AG08396 (cell line): ENCODE measurements around the gene CHPF.
A peak's percentile ranks its signal among the peaks of the same experiment; 100 is the strongest.

Experiments used
- DNase-seq: peaks from one replicate; pipeline ENCODE4 v3.0.0; 2012; ENCODE audit warnings: low spot score, mixed read lengths

Gene CHPF

DNA sequence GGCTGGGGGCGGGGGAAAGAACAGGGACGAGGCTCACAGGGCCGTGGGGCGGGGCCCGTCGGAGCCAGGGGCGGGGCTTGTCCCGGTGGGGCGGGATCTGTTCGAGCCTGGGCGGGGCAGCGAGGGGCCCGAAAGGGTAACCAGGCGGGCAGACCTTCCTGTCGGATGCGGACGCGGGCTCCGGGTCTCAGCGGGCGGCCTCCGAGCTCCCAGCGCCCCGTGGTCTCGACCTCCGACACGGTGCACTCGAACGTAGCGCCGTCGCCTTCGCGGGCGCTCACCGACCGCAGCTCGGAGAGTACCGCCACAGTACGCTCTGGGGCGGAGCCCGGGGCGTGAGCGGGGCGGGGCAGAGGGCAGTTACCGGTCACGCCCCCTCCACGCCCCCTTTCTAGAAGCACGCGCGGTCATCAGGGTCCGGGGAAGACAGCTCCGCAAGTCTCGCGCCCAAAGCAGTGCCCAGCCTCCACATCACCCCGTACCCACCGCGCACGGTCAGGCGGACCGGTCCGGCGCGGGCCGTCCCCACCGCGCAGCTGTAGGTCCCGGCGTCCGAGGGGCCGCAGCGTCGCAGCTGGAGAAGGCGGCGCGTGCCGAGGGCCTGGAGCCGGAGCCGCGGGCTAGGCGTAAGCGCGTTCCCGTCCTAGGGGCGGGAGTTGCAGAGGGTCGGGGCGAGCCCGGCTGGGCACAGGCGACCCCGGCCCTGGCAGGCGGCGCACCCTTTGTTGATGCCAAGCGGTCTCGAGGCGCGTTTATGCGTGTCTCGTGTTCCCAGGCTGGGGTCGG is 9.0 kb upstream of the CHPF start:
- peak; percentile 97 for DNase-seq

GRCh38 chr2:219551441-219552381 is 8.1 kb upstream of the CHPF start:
- DNase-seq: peak; percentile 61

DNA sequence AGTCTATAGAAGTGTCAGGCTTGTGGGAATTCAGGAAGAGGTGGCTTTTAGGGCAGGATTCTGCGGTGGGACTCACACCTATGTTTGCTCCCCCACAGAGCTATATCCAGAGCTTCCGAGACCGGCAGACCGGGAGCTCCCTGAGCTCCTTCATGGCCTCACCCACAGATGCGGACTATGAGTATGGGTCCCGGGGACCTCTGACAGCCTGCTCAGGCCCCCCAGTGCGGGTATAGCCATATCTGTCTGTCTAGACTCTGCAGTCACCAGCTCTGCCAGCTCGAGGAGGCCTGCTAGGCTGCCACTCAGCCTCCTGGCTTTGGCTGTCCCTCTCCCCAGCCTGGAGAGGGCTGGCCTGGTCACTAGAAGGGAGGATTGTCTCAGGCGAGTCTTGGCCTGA is 6.0 kb upstream of the CHPF start:
- DNase-seq: no peak

GRCh38 chr2:219548990-219549389 is 5.4 kb upstream of the CHPF start:
- no peak for DNase-seq

DNA sequence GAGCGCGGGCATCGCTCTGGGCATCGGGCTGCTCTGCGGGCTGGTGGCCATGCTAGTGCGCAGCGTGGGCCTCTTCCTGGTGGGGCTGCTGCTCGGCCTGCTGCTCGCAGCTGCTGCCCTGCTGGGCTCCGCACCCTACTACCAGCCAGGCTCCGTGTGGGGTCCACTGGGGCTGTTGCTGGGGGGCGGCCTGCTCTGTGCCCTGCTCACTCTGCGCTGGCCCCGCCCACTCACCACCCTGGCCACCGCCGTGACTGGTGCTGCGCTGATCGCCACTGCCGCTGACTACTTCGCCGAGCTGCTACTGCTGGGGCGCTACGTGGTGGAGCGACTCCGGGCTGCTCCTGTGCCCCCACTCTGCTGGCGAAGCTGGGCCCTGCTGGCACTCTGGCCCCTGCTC is 4.0 kb upstream of the CHPF start:
- no peak for DNase-seq

GRCh38 chr2:219545943-219546352 is 2.3 kb upstream of the CHPF start:
- DNase-seq: no peak

- no peak for DNase-seq
Observed at GRCh38 chr2:219545295-219545942, 1.8 kb upstream of the CHPF start.

GRCh38 chr2:219544567-219544966 is 958 bp upstream of the CHPF start:
- no peak for DNase-seq

GRCh38 chr2:219542931-219543595 is 546 bp downstream of the CHPF start:
- peak; percentile 73 for DNase-seq

DNA sequence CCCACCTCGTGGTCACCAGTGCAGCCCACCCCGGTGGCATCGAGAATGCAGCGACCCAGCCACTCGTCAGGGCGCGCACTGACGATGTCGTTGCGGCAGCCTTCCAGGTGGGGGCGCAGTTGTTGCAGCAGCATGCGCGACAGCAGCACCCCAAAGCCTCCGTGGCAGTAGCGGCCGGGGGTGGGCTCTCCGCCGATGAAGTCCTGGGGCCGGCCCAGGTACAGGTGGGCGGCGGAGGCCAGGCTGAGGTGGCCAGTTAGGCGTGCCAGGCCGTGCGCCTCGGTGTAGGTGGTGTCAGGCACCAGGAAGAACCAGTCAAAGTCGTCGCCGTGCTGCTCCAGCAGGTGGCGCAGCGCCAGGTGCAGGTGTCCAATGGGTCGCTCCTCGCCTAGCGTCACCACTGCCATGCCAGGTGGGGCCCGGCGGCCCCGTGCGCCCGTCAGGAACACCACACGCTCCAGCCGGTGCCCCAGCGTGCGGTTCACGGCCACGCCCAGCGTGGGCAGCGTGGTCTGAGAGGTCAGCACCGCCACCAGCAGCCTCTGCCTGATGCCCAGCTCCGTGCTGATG is 1.9 kb downstream of the CHPF start:
- peak; percentile 61 for DNase-seq

GRCh38 chr2:219540784-219541504 is 2.7 kb downstream of the CHPF start:
- DNase-seq: no peak

DNA sequence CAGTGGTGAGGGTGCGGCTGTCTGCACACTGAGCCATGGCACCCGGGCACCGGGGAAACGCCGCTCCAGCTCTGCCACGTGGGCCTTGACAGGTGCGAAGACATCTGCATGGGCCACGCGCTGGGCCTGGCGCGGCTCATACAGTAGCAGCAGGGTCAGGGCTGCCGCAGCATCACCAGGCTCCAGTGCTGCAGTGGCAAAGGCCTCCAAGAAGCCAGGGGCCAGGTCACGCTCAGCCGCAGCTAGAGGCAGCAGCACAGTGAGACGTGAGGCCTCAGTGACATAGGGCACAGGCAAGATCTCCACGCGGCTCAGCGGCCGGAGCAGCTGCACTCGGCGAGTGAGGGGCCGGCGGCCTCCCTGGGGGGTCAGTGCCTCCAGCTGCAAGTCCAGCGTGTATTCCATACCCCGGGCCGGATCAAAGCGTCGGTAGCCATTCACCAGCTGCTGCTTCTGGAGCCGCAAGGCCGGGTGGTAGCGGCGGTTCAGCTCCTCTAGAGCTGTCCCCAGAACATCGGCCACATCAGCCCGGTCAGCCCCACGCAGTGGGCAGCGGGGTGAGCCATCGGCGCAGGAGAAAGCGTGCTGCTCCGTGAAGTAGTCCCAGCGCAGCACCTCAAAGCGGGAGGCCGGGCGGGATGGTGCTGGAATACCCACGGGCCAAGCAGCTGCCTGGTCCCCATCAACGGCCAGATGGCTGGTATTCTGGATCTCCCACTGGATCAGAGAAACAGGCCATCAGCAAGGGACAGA is 3.5 kb downstream of the CHPF start:
- no peak for DNase-seq

DNA sequence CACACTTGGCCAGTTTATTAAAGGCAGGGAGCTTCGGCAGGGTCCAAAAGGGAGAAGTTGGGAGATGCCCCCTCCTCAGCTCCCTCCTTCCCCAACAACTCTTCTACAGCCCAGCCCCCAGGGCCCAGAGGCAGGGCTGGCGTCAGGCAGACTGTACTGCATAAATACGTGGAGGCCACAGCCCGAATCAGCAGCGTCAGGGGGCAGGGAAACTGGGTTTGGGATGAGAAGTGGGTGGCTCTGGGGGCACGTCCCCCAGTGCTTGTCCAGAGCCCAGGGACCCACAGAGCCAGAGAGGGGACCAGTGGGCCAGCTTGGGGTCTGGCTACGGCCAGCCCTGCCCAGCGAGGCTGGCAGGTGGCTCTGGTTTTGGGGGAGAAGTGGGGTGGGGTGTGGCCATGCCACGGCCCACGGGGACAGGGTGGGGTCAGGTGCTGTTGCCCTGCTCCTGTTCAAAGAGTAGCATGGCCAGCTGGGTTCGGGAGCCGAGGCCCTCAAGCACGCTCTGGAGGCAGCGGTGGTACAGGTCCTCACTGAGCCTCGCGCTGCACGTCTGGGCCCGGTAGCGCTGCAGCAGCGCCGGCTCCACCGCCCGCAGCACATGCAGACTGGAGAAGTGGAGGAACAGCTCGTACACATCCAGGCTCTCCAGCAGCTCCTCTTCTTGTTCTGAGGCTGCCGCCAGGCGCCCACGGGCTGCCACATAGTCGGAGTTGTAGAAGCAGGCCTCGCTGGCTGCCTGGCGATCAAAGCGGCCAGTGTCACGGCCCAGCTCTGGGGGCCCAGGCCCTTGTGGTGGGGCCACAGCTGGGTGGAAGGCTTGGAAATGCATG is 4.4 kb downstream of the CHPF start:
- DNase-seq: no peak

DNA sequence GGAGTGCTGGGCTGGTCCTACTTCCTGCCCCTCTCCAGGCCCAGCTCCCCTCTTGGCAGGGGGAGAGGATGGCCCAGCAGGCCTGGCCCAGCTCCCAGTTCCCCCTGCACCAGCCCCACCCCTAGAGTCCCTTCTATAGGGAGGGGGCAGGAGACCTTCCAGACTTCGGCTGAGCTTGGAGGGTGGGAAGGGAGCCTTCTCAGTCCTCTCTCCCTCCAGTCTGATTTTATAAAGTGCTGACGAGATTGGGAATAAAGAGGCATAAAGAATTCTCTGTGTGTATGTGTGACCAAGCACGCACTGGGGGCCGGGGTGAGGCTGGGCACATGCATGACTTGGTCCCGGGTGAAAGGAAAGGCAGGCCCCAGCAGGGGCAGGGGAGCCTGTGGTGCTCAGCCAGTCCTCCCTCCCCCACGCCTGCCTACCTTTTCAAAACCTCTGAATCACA is 5.1 kb downstream of the CHPF start:
- DNase-seq: no peak

GRCh38 chr2:219537657-219538488 is 5.7 kb downstream of the CHPF start:
- no peak for DNase-seq

DNA sequence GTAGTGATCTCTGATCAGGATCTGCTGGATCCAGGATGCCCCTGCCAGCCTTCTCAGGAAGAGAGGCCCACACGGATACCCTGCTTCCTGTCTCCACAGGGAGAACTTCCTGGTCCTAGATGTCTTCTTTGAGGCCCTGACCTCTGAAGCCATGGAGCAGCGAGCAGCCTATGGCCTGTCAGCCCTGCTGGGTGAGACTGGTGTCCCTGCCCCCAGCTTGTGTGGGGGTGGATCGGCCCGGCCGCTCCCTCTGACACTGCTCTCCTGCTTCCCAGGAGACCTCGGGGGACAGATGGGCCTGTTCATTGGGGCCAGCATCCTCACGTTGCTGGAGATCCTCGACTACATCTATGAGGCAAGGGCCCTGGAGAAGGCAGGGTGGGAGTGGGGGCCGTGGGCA is 6.6 kb downstream of the CHPF start:
- DNase-seq: no peak

- no peak for DNase-seq
Observed at GRCh38 chr2:219536425-219536824, 7.2 kb downstream of the CHPF start.

DNA sequence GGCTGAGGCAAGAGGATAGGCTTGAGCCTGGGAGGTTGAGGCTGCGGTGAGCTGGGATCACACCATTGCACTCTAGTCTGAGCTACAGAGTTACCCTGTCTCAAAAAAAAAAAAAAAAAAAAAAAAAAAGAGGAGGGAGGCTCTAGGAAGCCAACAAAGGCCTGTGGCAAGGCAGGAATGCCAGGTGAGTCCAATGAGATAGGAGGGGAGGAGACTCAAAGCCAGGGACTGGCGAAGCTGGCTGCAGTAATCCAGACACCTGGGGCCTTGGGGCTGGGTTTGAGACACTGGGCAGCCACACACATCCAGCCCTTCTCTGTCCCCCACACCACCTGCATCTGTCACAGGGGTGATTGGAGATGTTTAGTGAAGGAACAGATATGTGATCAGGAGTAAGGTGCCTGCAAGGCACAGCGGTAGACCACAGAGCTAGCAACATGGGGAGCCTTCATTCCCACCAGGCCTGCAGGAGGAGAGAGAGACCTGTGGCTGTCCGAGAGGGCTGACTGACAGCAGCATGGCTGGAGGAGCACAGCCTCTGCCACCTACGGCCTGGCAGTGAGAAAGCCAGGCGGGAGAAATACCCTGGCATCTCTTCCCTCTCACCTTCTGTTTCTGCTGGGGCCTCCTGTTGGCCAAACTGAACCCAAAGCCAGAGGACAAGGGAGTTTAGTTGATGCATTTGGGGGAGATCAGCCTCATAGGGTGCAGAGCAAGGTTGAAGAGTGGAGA is 9.5 kb downstream of the CHPF start:
- no peak for DNase-seq
